ENCODE measurements around the gene CCDC190.

DNA sequence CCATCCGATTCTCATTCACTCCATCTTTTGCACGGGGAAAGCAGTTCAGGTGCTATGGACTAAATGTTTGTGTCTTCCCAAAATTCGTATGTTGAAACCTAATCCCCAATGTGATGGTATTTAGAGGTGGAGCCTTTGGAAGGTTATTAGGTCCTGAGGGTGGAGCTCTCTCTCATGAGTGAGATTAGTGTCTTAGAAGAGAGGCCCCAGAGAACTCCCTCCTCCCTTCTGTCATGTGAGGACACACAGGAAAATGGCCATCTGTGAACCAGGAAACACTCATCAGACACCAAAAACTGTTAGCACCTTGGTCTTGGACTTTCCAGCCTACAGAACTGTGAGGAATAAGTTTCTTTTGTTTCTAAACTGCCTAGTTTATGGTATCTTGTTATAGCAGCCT lies 15.8 kb upstream of the CCDC190 start:
- TF ChIP-seq CTCF (conservative IDR thresholded peaks at IDR 0.05; ENCODE audit: low read depth, low read length): no peak
- TF ChIP-seq CEBPB (IDR thresholded peaks at IDR 0.05; ENCODE audit: low read depth, low read length): no peak
- no peak for TF ChIP-seq RAD21 (IDR thresholded peaks at IDR 0.05; ENCODE audit: low read length)
- no peak for TF ChIP-seq SMC3 (IDR thresholded peaks at IDR 0.05; ENCODE audit: low read depth, low read length)

Data from IMR-90 (cell line).